HepG2 (cell line): Measurements from ENCODE around the gene TCF7L2.

ENCODE experiments used
- ETV5 ChIP-seq: IDR thresholded peaks from 2 replicates; pipeline ENCODE4 v1.6.1; 2018; ENCODE audit warnings: missing biosample characterization, missing genetic modification reagents, inconsistent platforms, borderline replicate concordance
- HHEX ChIP-seq: IDR thresholded peaks from 2 replicates; pipeline ENCODE4 v1.6.1; 2016; ENCODE audit warnings: control low read depth
- KDM5B ChIP-seq: sonication (generic); formaldehyde crosslinking; IDR thresholded peaks from 2 replicates; pipeline ENCODE4 v1.4.0; 2020; ENCODE audit warnings: missing genetic modification reagents, mild to moderate bottlenecking, borderline replicate concordance
- NFE2L1 ChIP-seq: sonication (generic); formaldehyde crosslinking; IDR thresholded peaks from 2 replicates; pipeline ENCODE4 v1.4.0; 2020; ENCODE audit warnings: missing genetic modification reagents, mild to moderate bottlenecking, borderline replicate concordance
- POLR2A ChIP-seq, 2 experiments: IDR thresholded peaks; 2 replicates each; pipeline ENCODE4 v1.6.1; 2011; ENCODE audit warnings: low read depth in 2 of 2, low read length in 2 of 2, mild to moderate bottlenecking in 1 of 2, moderate library complexity in 1 of 2; ENCODE audit not compliant: insufficient read depth in 1 of 2
- SP1 ChIP-seq, 2 experiments: fragments of 450-650 bp in 1 of 2; sonication (generic) in 1 of 2; formaldehyde crosslinking in 1 of 2; IDR thresholded peaks; 2 replicates each; pipeline versions ENCODE4 v1.4.0 to v1.6.1; 2016 to 2020; ENCODE audit warnings: missing genetic modification reagents in 1 of 2
- SUZ12 ChIP-seq: fragments of 150-350 bp; IDR thresholded peaks from 2 replicates; pipeline ENCODE4 v1.6.1; 2014; ENCODE audit warnings: low read depth, low read length
- ZFP41 ChIP-seq: sonication (generic); formaldehyde crosslinking; IDR thresholded peaks from 2 replicates; pipeline ENCODE4 v1.4.0; 2020; ENCODE audit warnings: mild to moderate bottlenecking, missing genetic modification reagents, borderline replicate concordance
- ZNF891 ChIP-seq: sonication (generic); formaldehyde crosslinking; IDR thresholded peaks from 2 replicates; pipeline ENCODE4 v1.5.0; 2020; ENCODE audit warnings: mild to moderate bottlenecking, missing genetic modification reagents
- ZSCAN21 ChIP-seq: sonication (generic); formaldehyde crosslinking; IDR thresholded peaks from 2 replicates; pipeline ENCODE4 v1.8.0; 2022; ENCODE audit warnings: mild to moderate bottlenecking, missing genetic modification reagents, moderate library complexity, borderline replicate concordance
- TF ChIP-seq, protein P1 (sequence below): sonication (generic); formaldehyde crosslinking; IDR thresholded peaks from 2 replicates; pipeline ENCODE4 v1.8.0; 2023; ENCODE audit warnings: mild to moderate bottlenecking, missing genetic modification reagents
- TF ChIP-seq, protein P2 (sequence below): IDR thresholded peaks from 2 replicates; pipeline ENCODE4 v1.6.1; 2012; ENCODE audit warnings: inconsistent platforms
- TF ChIP-seq, protein P3 (sequence below): sonication (generic); formaldehyde crosslinking; IDR thresholded peaks from 2 replicates; pipeline ENCODE4 v1.4.0; 2020; ENCODE audit warnings: missing genetic modification reagents, borderline replicate concordance

DNA sequence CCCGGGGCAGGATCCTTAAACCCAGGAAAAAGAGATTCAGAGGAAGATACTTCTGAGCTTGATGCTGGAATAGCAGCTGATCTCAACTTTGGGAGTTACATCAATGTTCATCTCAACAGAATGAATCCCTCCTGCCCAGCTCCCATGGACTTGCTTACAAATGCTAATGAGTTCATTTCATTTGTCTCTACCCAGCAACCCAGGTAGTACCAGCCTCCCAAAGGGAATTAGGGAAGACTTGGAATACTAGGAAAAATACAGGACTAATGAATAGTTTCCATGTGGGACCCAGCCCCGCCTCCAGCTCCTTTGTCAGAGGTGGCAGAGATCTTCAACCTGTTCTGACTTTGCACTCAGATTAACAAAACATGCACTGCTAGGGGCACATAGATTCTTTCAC, 22.1 kb upstream of the TCF7L2 start:
- TF ChIP-seq KDM5B (CRISPR knock-in tag) (no peak), SUZ12 (no peak), ZNF891 (CRISPR knock-in tag) (no peak), ZFP41 (CRISPR knock-in tag) (no peak), NFE2L1 (no peak), POLR2A (IDR thresholded peaks at IDR 0.05; ENCODE audit: insufficient read depth in 1 of 2, low read depth in 2 of 2, low read length in 2 of 2) (no peak), ZSCAN21 (CRISPR knock-in tag) (no peak), ETV5 (no peak), SP1 (IDR thresholded peaks at IDR 0.05) (no peak), SP1 (CRISPR knock-in tag; IDR thresholded peaks at IDR 0.05) (no peak), HHEX (CRISPR knock-in tag) (no peak)
- TF ChIP-seq, protein P1, sequence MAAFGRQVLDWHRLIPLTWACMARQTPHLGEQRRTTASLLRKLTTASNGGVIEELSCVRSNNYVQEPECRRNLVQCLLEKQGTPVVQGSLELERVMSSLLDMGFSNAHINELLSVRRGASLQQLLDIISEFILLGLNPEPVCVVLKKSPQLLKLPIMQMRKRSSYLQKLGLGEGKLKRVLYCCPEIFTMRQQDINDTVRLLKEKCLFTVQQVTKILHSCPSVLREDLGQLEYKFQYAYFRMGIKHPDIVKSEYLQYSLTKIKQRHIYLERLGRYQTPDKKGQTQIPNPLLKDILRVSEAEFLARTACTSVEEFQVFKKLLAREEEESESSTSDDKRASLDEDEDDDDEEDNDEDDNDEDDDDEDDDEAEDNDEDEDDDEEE (CRISPR knock-in tag) = no peak
- TF ChIP-seq, protein P2, sequence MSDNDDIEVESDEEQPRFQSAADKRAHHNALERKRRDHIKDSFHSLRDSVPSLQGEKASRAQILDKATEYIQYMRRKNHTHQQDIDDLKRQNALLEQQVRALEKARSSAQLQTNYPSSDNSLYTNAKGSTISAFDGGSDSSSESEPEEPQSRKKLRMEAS = no peak
- TF ChIP-seq, protein P3, sequence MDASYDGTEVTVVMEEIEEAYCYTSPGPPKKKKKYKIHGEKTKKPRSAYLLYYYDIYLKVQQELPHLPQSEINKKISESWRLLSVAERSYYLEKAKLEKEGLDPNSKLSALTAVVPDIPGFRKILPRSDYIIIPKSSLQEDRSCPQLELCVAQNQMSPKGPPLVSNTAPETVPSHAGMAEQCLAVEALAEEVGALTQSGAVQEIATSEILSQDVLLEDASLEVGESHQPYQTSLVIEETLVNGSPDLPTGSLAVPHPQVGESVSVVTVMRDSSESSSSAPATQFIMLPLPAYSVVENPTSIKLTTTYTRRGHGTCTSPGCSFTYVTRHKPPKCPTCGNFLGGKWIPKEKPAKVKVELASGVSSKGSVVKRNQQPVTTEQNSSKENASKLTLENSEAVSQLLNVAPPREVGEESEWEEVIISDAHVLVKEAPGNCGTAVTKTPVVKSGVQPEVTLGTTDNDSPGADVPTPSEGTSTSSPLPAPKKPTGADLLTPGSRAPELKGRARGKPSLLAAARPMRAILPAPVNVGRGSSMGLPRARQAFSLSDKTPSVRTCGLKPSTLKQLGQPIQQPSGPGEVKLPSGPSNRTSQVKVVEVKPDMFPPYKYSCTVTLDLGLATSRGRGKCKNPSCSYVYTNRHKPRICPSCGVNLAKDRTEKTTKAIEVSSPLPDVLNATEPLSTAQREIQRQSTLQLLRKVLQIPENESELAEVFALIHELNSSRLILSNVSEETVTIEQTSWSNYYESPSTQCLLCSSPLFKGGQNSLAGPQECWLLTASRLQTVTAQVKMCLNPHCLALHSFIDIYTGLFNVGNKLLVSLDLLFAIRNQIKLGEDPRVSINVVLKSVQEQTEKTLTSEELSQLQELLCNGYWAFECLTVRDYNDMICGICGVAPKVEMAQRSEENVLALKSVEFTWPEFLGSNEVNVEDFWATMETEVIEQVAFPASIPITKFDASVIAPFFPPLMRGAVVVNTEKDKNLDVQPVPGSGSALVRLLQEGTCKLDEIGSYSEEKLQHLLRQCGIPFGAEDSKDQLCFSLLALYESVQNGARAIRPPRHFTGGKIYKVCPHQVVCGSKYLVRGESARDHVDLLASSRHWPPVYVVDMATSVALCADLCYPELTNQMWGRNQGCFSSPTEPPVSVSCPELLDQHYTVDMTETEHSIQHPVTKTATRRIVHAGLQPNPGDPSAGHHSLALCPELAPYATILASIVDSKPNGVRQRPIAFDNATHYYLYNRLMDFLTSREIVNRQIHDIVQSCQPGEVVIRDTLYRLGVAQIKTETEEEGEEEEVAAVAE (CRISPR knock-in tag) = no peak
